B cell (primary cell): ENCODE measurements around the gene LCP1.

Source experiments
- EZH2 ChIP-seq: IDR thresholded peaks from 2 replicates; pipeline ENCODE4 v1.6.1; 2012; ENCODE audit warnings: borderline replicate concordance, low read depth, mild to moderate bottlenecking, moderate library complexity, low read length; ENCODE audit not compliant: insufficient read depth, poor library complexity, severe bottlenecking
- TF ChIP-seq, protein P1 (sequence below): fragments of 200-600 bp; IDR thresholded peaks from one replicate; pipeline ENCODE4 v1.8.0; 2022; ENCODE audit warnings: antibody characterized with exemption, mild to moderate bottlenecking

GRCh38 chr13:46145950-46146349, 36.0 kb downstream of the LCP1 start:
- TF ChIP-seq, protein P1, sequence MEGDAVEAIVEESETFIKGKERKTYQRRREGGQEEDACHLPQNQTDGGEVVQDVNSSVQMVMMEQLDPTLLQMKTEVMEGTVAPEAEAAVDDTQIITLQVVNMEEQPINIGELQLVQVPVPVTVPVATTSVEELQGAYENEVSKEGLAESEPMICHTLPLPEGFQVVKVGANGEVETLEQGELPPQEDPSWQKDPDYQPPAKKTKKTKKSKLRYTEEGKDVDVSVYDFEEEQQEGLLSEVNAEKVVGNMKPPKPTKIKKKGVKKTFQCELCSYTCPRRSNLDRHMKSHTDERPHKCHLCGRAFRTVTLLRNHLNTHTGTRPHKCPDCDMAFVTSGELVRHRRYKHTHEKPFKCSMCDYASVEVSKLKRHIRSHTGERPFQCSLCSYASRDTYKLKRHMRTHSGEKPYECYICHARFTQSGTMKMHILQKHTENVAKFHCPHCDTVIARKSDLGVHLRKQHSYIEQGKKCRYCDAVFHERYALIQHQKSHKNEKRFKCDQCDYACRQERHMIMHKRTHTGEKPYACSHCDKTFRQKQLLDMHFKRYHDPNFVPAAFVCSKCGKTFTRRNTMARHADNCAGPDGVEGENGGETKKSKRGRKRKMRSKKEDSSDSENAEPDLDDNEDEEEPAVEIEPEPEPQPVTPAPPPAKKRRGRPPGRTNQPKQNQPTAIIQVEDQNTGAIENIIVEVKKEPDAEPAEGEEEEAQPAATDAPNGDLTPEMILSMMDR = no peak
- TF ChIP-seq EZH2 = no peak
